ENCODE results near the gene ITGB5.

DNA sequence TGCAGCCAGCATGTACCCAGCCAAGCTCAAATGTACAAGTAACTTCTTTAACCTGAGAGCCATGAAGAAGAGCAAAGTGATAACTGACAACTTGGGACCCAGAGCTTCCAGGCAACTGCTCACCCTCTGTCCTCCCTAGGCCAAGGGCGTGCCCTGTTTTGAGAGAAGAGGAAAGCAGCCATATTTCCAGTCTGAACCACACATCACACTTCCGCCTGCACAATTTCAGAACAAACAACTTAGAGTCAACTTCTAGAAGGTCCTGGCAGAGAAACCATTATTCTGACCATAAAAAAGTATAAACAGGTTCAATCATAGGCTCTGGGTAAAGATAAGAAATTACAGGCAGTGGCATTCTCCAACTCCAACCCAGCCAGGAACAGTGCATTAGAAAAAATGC lies 50.1 kb downstream of the ITGB5 start:
- TF ChIP-seq, protein P1, sequence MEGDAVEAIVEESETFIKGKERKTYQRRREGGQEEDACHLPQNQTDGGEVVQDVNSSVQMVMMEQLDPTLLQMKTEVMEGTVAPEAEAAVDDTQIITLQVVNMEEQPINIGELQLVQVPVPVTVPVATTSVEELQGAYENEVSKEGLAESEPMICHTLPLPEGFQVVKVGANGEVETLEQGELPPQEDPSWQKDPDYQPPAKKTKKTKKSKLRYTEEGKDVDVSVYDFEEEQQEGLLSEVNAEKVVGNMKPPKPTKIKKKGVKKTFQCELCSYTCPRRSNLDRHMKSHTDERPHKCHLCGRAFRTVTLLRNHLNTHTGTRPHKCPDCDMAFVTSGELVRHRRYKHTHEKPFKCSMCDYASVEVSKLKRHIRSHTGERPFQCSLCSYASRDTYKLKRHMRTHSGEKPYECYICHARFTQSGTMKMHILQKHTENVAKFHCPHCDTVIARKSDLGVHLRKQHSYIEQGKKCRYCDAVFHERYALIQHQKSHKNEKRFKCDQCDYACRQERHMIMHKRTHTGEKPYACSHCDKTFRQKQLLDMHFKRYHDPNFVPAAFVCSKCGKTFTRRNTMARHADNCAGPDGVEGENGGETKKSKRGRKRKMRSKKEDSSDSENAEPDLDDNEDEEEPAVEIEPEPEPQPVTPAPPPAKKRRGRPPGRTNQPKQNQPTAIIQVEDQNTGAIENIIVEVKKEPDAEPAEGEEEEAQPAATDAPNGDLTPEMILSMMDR (IDR thresholded peaks at IDR 0.05; ENCODE audit: extremely low read depth in 1 of 2, insufficient read depth in 1 of 2, low read depth in 1 of 2, low read length in 2 of 2), result no peak
- peak; percentile 9 for TF ChIP-seq POLR2A (IDR thresholded peaks at IDR 0.05; ENCODE audit: low read depth, low read length)

Measured in endothelial cell of umbilical vein (primary cell).